ENCODE results near the gene CHID1. TPM values are rescaled to one million over a fixed set of nuclear protein-coding genes. Genes with fewer than 3 reads are reported as not detected.

Gene CHID1
- total and polyA plus RNA-seq, 2 donors (not counting 1 experiment from before 2014, with no cell fraction given) = 31.0 to 68.1 TPM

GRCh38 chr11:917426-917825 lies 6.8 kb upstream of the CHID1 start:
- H3K9me3 Mint-ChIP-seq (ENCODE audit: insufficient read depth) = no peaks in the 10 kb centered on the region
- Histone ChIP-seq H3K9ac (ENCODE audit: low read length) (no peak overlapping the region), H3K9me3 (ENCODE audit: control extremely low read depth in 1 of 3, control insufficient read depth in 2 of 3, insufficient read depth in 1 of 3, low read length in 2 of 3) (no peaks in the 10 kb centered on the region), H2AFZ (ENCODE audit: insufficient read depth, low read depth, low read length, poor library complexity, severe bottlenecking) (no peak overlapping the region), H3K4me1 (ENCODE audit: control insufficient read depth in 2 of 2, insufficient read depth in 2 of 2, low read length in 2 of 2) (no peaks in the 10 kb centered on the region), H3K36me3 (replicated peaks in 1 of 2; ENCODE audit: control extremely low read depth in 1 of 2, control insufficient read depth in 1 of 2, extremely low read depth in 1 of 2, insufficient read depth in 2 of 2, low read length in 1 of 2) (no peaks in the 10 kb centered on the region), H3K27me3 (replicated peaks in 1 of 4; ENCODE audit: control extremely low read depth in 1 of 4, control insufficient read depth in 3 of 4, insufficient read depth in 4 of 4, low read length in 3 of 4) (no peaks in the 10 kb centered on the region), H4K20me1 (ENCODE audit: control insufficient read depth, insufficient read depth, low read length, poor library complexity, severe bottlenecking) (no peaks in the 10 kb centered on the region), H3K4me2 (replicated peaks; ENCODE audit: low read depth, low read length, poor library complexity, severe bottlenecking) (no peak overlapping the region), H3K4me3 (ENCODE audit: control extremely low read depth in 1 of 5, extremely low read depth in 1 of 5, insufficient read depth in 1 of 5, low read depth in 2 of 5, low read length in 4 of 5) (no peak overlapping the region), H3K79me2 (ENCODE audit: control insufficient read depth, insufficient read depth, low read length) (no peaks in the 10 kb centered on the region), H3K27ac (ENCODE audit: low read length in 2 of 2) (no peak overlapping the region)
- TF ChIP-seq EZH2 (IDR thresholded peaks at IDR 0.05; ENCODE audit: borderline replicate concordance, insufficient read depth, low read depth, low read length, poor library complexity, severe bottlenecking) (no peak), CTCF (IDR thresholded peaks at IDR 0.05) (no peak)
- H3K4me3 Mint-ChIP-seq = no peak overlapping the region
- DNase-seq = no peak
- no peak for ATAC-seq (ENCODE audit: low read depth)
- ChIA-PET CTCF (no interaction called here), POLR2A (no interaction called here)
- H3K4me1 Mint-ChIP-seq = no peaks in the 10 kb centered on the region
- H3K27me3 Mint-ChIP-seq = no peaks in the 10 kb centered on the region
- intact Hi-C loops (cut with micrococcal nuclease) = no loop called here
- WGBS (ENCODE audit: insufficient coverage) = 94% methylated on average over 8 of the region's 8 CpGs
- no peak overlapping the region for H3K27ac Mint-ChIP-seq

GRCh38 chr11:914747-915501 lies 4.3 kb upstream of the CHID1 start:
- POLR2A ChIA-PET = no interaction called here
- Mint-ChIP-seq H3K27ac (no peak overlapping the region), H3K4me1 (peaks cover 11% of the 10 kb centered on the region), H3K9me3 (ENCODE audit: insufficient read depth) (no peaks in the 10 kb centered on the region), H3K4me3 (no peak overlapping the region), H3K27me3 (no peaks in the 10 kb centered on the region)
- Histone ChIP-seq H3K4me3 (ENCODE audit: control extremely low read depth in 1 of 5, extremely low read depth in 1 of 5, insufficient read depth in 1 of 5, low read depth in 2 of 5, low read length in 4 of 5) (no peak overlapping the region), H3K27ac (ENCODE audit: low read length in 2 of 2) (no peak overlapping the region), H3K9me3 (ENCODE audit: control extremely low read depth in 1 of 3, control insufficient read depth in 2 of 3, insufficient read depth in 1 of 3, low read length in 2 of 3) (no peaks in the 10 kb centered on the region), H3K4me2 (replicated peaks; ENCODE audit: low read depth, low read length, poor library complexity, severe bottlenecking) (no peak overlapping the region), H4K20me1 (ENCODE audit: control insufficient read depth, insufficient read depth, low read length, poor library complexity, severe bottlenecking) (no peaks in the 10 kb centered on the region), H3K79me2 (ENCODE audit: control insufficient read depth, insufficient read depth, low read length) (peaks cover 7% of the 10 kb centered on the region), H3K36me3 (replicated peaks in 1 of 2; ENCODE audit: control extremely low read depth in 1 of 2, control insufficient read depth in 1 of 2, extremely low read depth in 1 of 2, insufficient read depth in 2 of 2, low read length in 1 of 2) (no peaks in the 10 kb centered on the region), H3K4me1 (ENCODE audit: control insufficient read depth in 2 of 2, insufficient read depth in 2 of 2, low read length in 2 of 2) (peaks cover 3 to 10% of the 10 kb centered on the region in 2 donors), H2AFZ (ENCODE audit: insufficient read depth, low read depth, low read length, poor library complexity, severe bottlenecking) (no peak overlapping the region), H3K27me3 (replicated peaks in 1 of 4; ENCODE audit: control extremely low read depth in 1 of 4, control insufficient read depth in 3 of 4, insufficient read depth in 4 of 4, low read length in 3 of 4) (no peaks in the 10 kb centered on the region), H3K9ac (ENCODE audit: low read length) (no peak overlapping the region)
- DNase-seq = no peak
- WGBS (ENCODE audit: insufficient coverage) = 93% methylated on average over 15 of the region's 21 CpGs
- TF ChIP-seq CTCF (IDR thresholded peaks at IDR 0.05) = no peak
- TF ChIP-seq EZH2 (IDR thresholded peaks at IDR 0.05; ENCODE audit: borderline replicate concordance, insufficient read depth, low read depth, low read length, poor library complexity, severe bottlenecking) = no peak
- CTCF ChIA-PET = no interaction called here
- intact Hi-C loops (cut with micrococcal nuclease) = no loop called here
- ATAC-seq (ENCODE audit: low read depth) = no peak
